ENCODE results near the gene RTKN.
A peak's percentile ranks its signal among the peaks of the same experiment; 100 is the strongest.
"Not testable (repeated sequence)": the region's sequence is repeated elsewhere in the genome, so short reads cannot be mapped to it uniquely, and the experiment has no call there.

RTKN gene

GRCh38 chr2:74462054-74462785, 20.5 kb upstream of the RTKN start:
- Mint-ChIP-seq H3K4me1 (peaks cover 24% of the 10 kb centered on the region), H3K9me3 (no peaks in the 10 kb centered on the region), H3K27me3 (ENCODE audit: low read depth) (no peaks in the 10 kb centered on the region), H3K27ac (peak overlapping the region in 1 of 3 experiments; percentile 47), H3K4me3 (peak overlapping the region; percentile 70 to 89 (median 85)), H3K36me3 (ENCODE audit: low read depth) (peaks cover 11% of the 10 kb centered on the region)
- no peak for TF ChIP-seq CTCF (IDR thresholded peaks at IDR 0.05; ENCODE audit: unreplicated experiment in 3 of 3)

- Mint-ChIP-seq H3K27ac (no peak overlapping the region), H3K4me1 (peaks cover 32% of the 10 kb centered on the region), H3K4me3 (peak overlapping the region; percentile 57 to 75 (median 60)), H3K36me3 (ENCODE audit: low read depth) (peaks cover 11% of the 10 kb centered on the region), H3K9me3 (no peaks in the 10 kb centered on the region), H3K27me3 (ENCODE audit: low read depth) (no peaks in the 10 kb centered on the region)
- TF ChIP-seq CTCF (IDR thresholded peaks at IDR 0.05; ENCODE audit: unreplicated experiment in 3 of 3): no peak
These were observed 19.7 kb upstream of the RTKN start for GRCh38 chr2:74461187-74462053.

GRCh38 chr2:74460187-74460586, 18.4 kb upstream of the RTKN start:
- Mint-ChIP-seq H3K27ac (peak overlapping the region; percentile 35 to 99 (median 83)), H3K36me3 (ENCODE audit: low read depth) (peaks cover 11% of the 10 kb centered on the region), H3K4me1 (peaks cover 40% of the 10 kb centered on the region), H3K4me3 (peak overlapping the region; percentile 94 to 97 (median 96))
- H3K27me3 Mint-ChIP-seq (ENCODE audit: low read depth); H3K9me3 Mint-ChIP-seq: not testable (repeated sequence)

- peak overlapping the region; percentile 94 to 97 (median 96) for H3K4me3 Mint-ChIP-seq
- H3K27ac Mint-ChIP-seq: peak overlapping the region; percentile 83 to 99 (median 96)
- H3K36me3 Mint-ChIP-seq (ENCODE audit: low read depth): peaks cover 11% of the 10 kb centered on the region
- not testable (repeated sequence) for H3K9me3 Mint-ChIP-seq; H3K27me3 Mint-ChIP-seq (ENCODE audit: low read depth)
- peaks cover 46% of the 10 kb centered on the region for H3K4me1 Mint-ChIP-seq
These were observed 17.9 kb upstream of the RTKN start for GRCh38 chr2:74459503-74460118.

DNA sequence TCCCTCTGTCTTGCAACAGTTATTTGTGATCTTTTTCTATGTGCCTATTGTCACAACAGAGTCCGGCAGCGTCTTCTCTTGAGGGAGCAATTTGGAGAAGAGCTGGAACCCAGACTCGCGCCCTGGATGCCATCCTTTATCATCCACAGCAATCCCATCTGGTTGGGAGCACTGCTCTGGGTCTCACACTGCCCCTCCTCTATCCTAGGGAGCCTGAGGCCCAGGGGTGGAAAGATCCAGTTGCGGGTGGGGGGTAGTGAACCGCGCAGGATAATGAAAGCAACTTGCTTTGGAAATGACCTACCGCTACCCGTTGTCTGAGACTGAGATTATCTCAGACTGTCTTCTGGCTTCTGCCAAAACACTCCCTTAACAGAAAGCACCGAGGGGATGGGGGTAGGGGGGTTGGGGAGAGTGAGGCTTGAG, 17.2 kb upstream of the RTKN start:
- H3K36me3 Mint-ChIP-seq (ENCODE audit: low read depth): peaks cover 11% of the 10 kb centered on the region
- peaks cover 49% of the 10 kb centered on the region for H3K4me1 Mint-ChIP-seq
- no peaks in the 10 kb centered on the region for H3K9me3 Mint-ChIP-seq
- peak overlapping the region; percentile 94 to 97 (median 96) for H3K4me3 Mint-ChIP-seq
- H3K27ac Mint-ChIP-seq: peak overlapping the region; percentile 83 to 99 (median 96)
- TF ChIP-seq CTCF (IDR thresholded peaks at IDR 0.05; ENCODE audit: unreplicated experiment in 3 of 3): no peak
- no peaks in the 10 kb centered on the region for H3K27me3 Mint-ChIP-seq (ENCODE audit: low read depth)

- Mint-ChIP-seq H3K36me3 (ENCODE audit: low read depth) (peaks cover 11% of the 10 kb centered on the region), H3K27ac (peak within 1 kb of the TSS; percentile 83 to 99 (median 96)), H3K9me3 (no peaks in the 10 kb centered on the region), H3K27me3 (ENCODE audit: low read depth) (no peaks in the 10 kb centered on the region), H3K4me3 (peak within 1 kb of the TSS; percentile 94 to 97 (median 96)), H3K4me1 (peaks cover 48% of the 10 kb centered on the region)
- TF ChIP-seq CTCF (IDR thresholded peaks at IDR 0.05; ENCODE audit: unreplicated experiment in 3 of 3): no peak
These were observed 16.6 kb upstream of the RTKN start, which contains the start of gene WBP1 for GRCh38 chr2:74458132-74458937. Gene WBP1 (plus strand): TSS chr2:74458438. CDS start chr2:74458603, 165 bp downstream.

Data from nephron (organoid).